ENCODE data around the gene ACTMAP. TPM values are rescaled to one million over a fixed set of nuclear protein-coding genes. Genes with fewer than 3 reads are reported as not detected.
"Not testable (repeated sequence)": the region's sequence is repeated elsewhere in the genome, so short reads cannot be mapped to it uniquely, and the experiment has no call there.

Gene ACTMAP
- total and polyA plus RNA-seq, 2 of the 13 experiments (the other 11 are each of a cell fraction or from before 2014, with no cell fraction given): 2.2 to 7.9 TPM

- H4K20me1 ChIP-seq (ENCODE audit: insufficient read depth, low read length); H3K9me3 ChIP-seq (ENCODE audit: low read length); in situ Hi-C loops (cut with HindIII; ENCODE audit: extremely low pct_ligation_motif_present, low pct_unique_long_range_greater_than_20kb); H3K4me1 ChIP-seq (ENCODE audit: insufficient read depth, low read length); H3K79me2 ChIP-seq (ENCODE audit: insufficient read depth, low read length); FAIRE-seq; H2AFZ ChIP-seq (ENCODE audit: low read length); H3K4me2 ChIP-seq (ENCODE audit: low read depth, low read length); DNase-seq (ENCODE audit: low spot score); ATAC-seq; H3K9ac ChIP-seq (ENCODE audit: insufficient read depth, low read depth, low read length); BruUV-seq (replicated peaks); CTCF ChIA-PET (ENCODE audit: low intra/inter-chr PET ratio, low total read pairs); intact Hi-C loops (cut with micrococcal nuclease; ENCODE audit: unreplicated experiment); H3K4me3 ChIP-seq (replicated peaks in 1 of 3; ENCODE audit: insufficient read depth in 1 of 3, low read depth in 2 of 3, low read length in 3 of 3); H3K27me3 ChIP-seq (ENCODE audit: control insufficient read depth in 1 of 2, insufficient read depth in 2 of 2, low read length in 2 of 2); H3K27ac ChIP-seq (ENCODE audit: extremely low read length, insufficient read depth, low read length): not testable (repeated sequence)
- WGBS (ENCODE audit: low lambda C conversion rate): 100% methylated on average over 4 of the region's 5 CpGs
- peaks cover 23 to 74% of the 10 kb centered on the region in 2 experiments; a peak in 4 of 5 replicates for H3K36me3 ChIP-seq (replicated peaks in 1 of 2; ENCODE audit: control insufficient read depth in 1 of 2, insufficient read depth in 2 of 2, low read length in 2 of 2)
- POLR2A ChIA-PET: interaction anchor here (0.8 kb wide), 1 partner anchor 76 kb away, joined by 3 read pairs; no protein-coding TSS in a partner anchor
Measured at GRCh38 chr19:40730065-40730464, 20.2 kb downstream of the ACTMAP start.

GRCh38 chr19:40726279-40726678 lies 24.0 kb downstream of the ACTMAP start:
- DNase-seq (ENCODE audit: low spot score): no peak
- intact Hi-C loops (cut with micrococcal nuclease; ENCODE audit: unreplicated experiment) (no loop called here), in situ Hi-C loops (cut with HindIII; ENCODE audit: extremely low pct_ligation_motif_present, low pct_unique_long_range_greater_than_20kb) (no loop called here)
- Histone ChIP-seq H3K9me3 (ENCODE audit: low read length) (no peaks in the 10 kb centered on the region), H3K4me3 (replicated peaks in 1 of 3; ENCODE audit: insufficient read depth in 1 of 3, low read depth in 2 of 3, low read length in 3 of 3) (no peak overlapping the region), H3K27ac (ENCODE audit: extremely low read length, insufficient read depth, low read length) (no peak overlapping the region), H3K9ac (ENCODE audit: insufficient read depth, low read depth, low read length) (no peak overlapping the region), H3K4me2 (ENCODE audit: low read depth, low read length) (no peak overlapping the region), H4K20me1 (ENCODE audit: insufficient read depth, low read length) (no peaks in the 10 kb centered on the region), H3K79me2 (ENCODE audit: insufficient read depth, low read length) (peaks cover 17% of the 10 kb centered on the region), H3K36me3 (replicated peaks in 1 of 2; ENCODE audit: control insufficient read depth in 1 of 2, insufficient read depth in 2 of 2, low read length in 2 of 2) (peaks cover 17 to 65% of the 10 kb centered on the region in 2 experiments; a peak in 4 of 5 replicates), H3K27me3 (ENCODE audit: control insufficient read depth in 1 of 2, insufficient read depth in 2 of 2, low read length in 2 of 2) (no peaks in the 10 kb centered on the region), H2AFZ (ENCODE audit: low read length) (no peak overlapping the region), H3K4me1 (ENCODE audit: insufficient read depth, low read length) (peaks cover 13% of the 10 kb centered on the region)
- FAIRE-seq: no peak
- no TSS peak for BruUV-seq (replicated peaks)
- WGBS (ENCODE audit: low lambda C conversion rate): 96% methylated on average over 3 of the region's 4 CpGs
- CTCF ChIA-PET (ENCODE audit: low intra/inter-chr PET ratio, low total read pairs): no interaction called here
- ATAC-seq: no peak
- POLR2A ChIA-PET: interaction anchor here (1.4 kb wide), 1 partner anchor 9 kb away, joined by 5 read pairs; the partner anchor contains the start of genes COQ8B and ITPKC
- no peak for TF ChIP-seq AHR (CRISPR knock-in tag; IDR thresholded peaks at IDR 0.05)
- TF ChIP-seq ZNF891 (CRISPR knock-in tag; IDR thresholded peaks at IDR 0.05): no peak
- TF ChIP-seq ZNF660 (CRISPR knock-in tag; IDR thresholded peaks at IDR 0.05; ENCODE audit: borderline replicate concordance, low read depth): no peak
- no peak for TF ChIP-seq SP5 (CRISPR knock-in tag; IDR thresholded peaks at IDR 0.05; ENCODE audit: borderline replicate concordance, low read depth)
- no peak for TF ChIP-seq HOXA3 (CRISPR knock-in tag; IDR thresholded peaks at IDR 0.05)
- TF ChIP-seq, protein P1, sequence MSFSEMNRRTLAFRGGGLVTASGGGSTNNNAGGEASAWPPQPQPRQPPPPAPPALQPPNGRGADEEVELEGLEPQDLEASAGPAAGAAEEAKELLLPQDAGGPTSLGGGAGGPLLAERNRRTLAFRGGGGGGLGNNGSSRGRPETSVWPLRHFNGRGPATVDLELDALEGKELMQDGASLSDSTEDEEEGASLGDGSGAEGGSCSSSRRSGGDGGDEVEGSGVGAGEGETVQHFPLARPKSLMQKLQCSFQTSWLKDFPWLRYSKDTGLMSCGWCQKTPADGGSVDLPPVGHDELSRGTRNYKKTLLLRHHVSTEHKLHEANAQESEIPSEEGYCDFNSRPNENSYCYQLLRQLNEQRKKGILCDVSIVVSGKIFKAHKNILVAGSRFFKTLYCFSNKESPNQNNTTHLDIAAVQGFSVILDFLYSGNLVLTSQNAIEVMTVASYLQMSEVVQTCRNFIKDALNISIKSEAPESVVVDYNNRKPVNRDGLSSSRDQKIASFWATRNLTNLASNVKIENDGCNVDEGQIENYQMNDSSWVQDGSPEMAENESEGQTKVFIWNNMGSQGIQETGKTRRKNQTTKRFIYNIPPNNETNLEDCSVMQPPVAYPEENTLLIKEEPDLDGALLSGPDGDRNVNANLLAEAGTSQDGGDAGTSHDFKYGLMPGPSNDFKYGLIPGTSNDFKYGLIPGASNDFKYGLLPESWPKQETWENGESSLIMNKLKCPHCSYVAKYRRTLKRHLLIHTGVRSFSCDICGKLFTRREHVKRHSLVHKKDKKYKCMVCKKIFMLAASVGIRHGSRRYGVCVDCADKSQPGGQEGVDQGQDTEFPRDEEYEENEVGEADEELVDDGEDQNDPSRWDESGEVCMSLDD (CRISPR knock-in tag; IDR thresholded peaks at IDR 0.05; ENCODE audit: borderline replicate concordance): no peak
- no peak for TF ChIP-seq BCL6 (CRISPR knock-in tag; IDR thresholded peaks at IDR 0.05)
- TF ChIP-seq, protein P2, sequence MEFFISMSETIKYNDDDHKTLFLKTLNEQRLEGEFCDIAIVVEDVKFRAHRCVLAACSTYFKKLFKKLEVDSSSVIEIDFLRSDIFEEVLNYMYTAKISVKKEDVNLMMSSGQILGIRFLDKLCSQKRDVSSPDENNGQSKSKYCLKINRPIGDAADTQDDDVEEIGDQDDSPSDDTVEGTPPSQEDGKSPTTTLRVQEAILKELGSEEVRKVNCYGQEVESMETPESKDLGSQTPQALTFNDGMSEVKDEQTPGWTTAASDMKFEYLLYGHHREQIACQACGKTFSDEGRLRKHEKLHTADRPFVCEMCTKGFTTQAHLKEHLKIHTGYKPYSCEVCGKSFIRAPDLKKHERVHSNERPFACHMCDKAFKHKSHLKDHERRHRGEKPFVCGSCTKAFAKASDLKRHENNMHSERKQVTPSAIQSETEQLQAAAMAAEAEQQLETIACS (CRISPR knock-in tag; IDR thresholded peaks at IDR 0.05): no peak
- no peak for TF ChIP-seq ZNF777 (CRISPR knock-in tag; IDR thresholded peaks at IDR 0.05)
- no peak for TF ChIP-seq CHD4 (IDR thresholded peaks at IDR 0.05; ENCODE audit: borderline replicate concordance, low read length)
- TF ChIP-seq CEBPB (IDR thresholded peaks at IDR 0.05; ENCODE audit: borderline replicate concordance, low read depth, low read length): peak; percentile 51; the same call in 1 of the 2 replicates
